C4-2B (cell line): ENCODE data around the gene PHOSPHO2.

Experiments
- H3K27ac ChIP-seq: fragments of 450-650 bp; 2 replicates; pipeline ENCODE4 v1.5.1; 2017
- ZFX ChIP-seq: fragments of 450-650 bp; IDR thresholded peaks from 2 replicates; pipeline ENCODE4 v1.6.1; 2017
- TF ChIP-seq, protein P1 (sequence below): fragments of 450-650 bp; conservative IDR thresholded peaks from 2 replicates; pipeline ENCODE4 v1.5.1; 2017; ENCODE audit warnings: mild to moderate bottlenecking

PHOSPHO2 gene

GRCh38 chr2:169661265-169661664 lies 33.0 kb upstream of the PHOSPHO2 start:
- H3K27ac ChIP-seq, result no peak overlapping the region
- no peak for TF ChIP-seq ZFX
- TF ChIP-seq, protein P1, sequence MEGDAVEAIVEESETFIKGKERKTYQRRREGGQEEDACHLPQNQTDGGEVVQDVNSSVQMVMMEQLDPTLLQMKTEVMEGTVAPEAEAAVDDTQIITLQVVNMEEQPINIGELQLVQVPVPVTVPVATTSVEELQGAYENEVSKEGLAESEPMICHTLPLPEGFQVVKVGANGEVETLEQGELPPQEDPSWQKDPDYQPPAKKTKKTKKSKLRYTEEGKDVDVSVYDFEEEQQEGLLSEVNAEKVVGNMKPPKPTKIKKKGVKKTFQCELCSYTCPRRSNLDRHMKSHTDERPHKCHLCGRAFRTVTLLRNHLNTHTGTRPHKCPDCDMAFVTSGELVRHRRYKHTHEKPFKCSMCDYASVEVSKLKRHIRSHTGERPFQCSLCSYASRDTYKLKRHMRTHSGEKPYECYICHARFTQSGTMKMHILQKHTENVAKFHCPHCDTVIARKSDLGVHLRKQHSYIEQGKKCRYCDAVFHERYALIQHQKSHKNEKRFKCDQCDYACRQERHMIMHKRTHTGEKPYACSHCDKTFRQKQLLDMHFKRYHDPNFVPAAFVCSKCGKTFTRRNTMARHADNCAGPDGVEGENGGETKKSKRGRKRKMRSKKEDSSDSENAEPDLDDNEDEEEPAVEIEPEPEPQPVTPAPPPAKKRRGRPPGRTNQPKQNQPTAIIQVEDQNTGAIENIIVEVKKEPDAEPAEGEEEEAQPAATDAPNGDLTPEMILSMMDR, result no peak

GRCh38 chr2:169662744-169663143 lies 31.5 kb upstream of the PHOSPHO2 start:
- TF ChIP-seq ZFX, result no peak
- TF ChIP-seq, protein P1, result no peak
- no peak overlapping the region for H3K27ac ChIP-seq

DNA sequence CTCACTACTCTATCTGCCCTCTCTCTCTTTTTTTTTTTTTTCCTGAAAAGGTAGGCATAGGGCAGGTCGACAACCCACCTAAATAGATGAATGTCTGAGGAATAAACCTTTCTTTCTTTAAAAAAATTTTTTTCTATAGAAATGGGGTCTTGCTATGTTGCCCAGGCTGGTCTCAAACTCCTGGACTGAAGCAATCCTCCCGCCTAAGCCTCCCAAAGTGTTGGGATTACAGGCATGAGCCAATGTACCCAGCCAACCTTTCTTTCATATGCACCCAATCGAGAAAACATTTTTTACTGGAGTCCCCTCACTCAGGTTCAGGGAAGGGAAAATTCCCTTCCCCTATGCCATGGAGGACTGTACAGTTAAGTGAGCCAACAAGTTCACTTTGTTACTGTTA lies 31.0 kb upstream of the PHOSPHO2 start:
- no peak overlapping the region for H3K27ac ChIP-seq
- TF ChIP-seq, protein P1, result no peak
- no peak for TF ChIP-seq ZFX

DNA sequence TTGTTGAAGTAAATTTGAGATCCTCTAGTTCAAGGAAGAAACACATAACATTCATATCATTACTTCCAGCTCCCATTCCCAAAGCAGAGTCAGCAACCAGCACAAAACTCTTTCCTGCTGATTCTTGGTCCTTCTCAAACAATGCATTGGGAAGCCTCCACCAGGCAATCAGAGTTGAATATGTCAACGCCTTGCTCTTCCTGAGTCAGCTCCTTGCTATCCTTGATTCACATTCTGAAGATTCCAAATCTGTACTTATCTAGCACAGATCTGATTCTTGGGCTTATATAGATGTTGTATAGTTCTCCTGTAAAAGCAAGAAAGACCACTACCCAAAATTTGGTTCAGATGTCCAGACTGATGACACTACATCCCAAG lies 29.7 kb upstream of the PHOSPHO2 start:
- peak overlapping the region; percentile 55; the same call in 1 of the 2 replicates for H3K27ac ChIP-seq
- no peak for TF ChIP-seq ZFX
- TF ChIP-seq, protein P1, result no peak

GRCh38 chr2:169664978-169665930 lies 29.0 kb upstream of the PHOSPHO2 start:
- no peak for TF ChIP-seq ZFX
- TF ChIP-seq, protein P1, result no peak
- H3K27ac ChIP-seq, result peak overlapping the region; percentile 55; the same call in 1 of the 2 replicates

DNA sequence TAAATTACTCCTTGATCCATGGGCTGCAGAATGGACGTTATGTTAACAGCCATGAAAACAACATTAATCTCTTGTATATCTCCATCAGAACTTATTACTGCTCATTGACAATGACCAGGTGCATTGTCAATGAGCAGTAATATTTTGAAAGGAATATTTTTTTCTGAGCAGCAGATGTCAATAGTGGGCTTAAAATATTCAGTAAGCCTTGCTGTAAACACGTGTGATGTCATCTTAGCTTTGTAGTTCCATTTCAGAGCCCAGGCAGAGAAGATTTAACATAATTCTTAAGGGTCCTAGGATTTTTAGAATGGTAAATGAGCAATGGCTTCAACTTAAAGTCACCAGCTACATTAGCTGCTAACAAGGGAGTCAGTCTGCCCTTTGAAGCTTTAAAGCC lies 26.7 kb upstream of the PHOSPHO2 start:
- no peak overlapping the region for H3K27ac ChIP-seq
- TF ChIP-seq, protein P1, result no peak

DNA sequence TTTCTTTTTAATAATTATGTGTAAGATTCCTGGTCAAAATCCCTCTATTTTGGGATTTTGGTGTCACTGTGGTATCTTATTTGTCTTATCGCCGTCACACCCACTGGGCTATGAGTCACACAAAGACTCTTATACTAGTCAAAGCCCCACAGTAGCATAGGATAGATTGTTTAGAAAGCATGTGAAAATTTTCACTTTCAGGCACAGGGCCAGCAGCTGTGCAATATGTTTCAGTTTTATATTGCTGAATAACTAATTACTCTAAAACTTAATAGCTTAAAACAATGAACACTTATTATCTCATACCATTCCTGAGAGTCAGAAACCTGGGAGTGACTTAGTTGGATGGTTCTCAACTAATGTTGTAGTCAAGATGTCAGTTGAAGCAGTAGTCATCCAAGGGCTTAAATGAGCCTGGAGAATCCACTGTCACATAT lies 24.0 kb upstream of the PHOSPHO2 start:
- H3K27ac ChIP-seq, result no peak overlapping the region
- TF ChIP-seq, protein P1, result no peak
- TF ChIP-seq ZFX, result no peak
